LNCAP (cell line): Measurements from ENCODE around the gene E2F2.

ENCODE experiments used
- CTCF ChIP-seq: fragments of 450-650 bp; IDR thresholded peaks from 2 replicates; pipeline ENCODE4 v1.5.1; 2017; ENCODE audit warnings: mild to moderate bottlenecking

The E2F2 gene

DNA sequence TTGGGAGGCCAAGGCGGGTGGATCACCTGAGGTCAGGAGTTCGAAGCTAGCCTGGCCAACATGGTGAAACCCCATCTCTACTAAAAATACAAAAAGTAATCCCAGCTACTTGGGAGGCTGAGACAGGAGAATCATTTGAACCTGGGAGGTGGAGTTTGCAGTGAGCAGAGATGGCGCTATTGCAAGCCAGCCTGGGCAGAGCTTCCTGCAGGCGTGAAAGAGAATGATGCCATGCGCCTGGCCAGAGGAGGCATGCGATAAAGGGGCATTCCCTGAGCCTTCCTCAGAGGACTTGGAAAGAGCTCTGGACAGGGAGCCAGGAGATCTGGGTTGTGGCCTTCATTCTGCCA is 3.2 kb downstream of the E2F2 start:
- TF ChIP-seq CTCF: no peak

GRCh38 chr1:23527366-23527765 is 3.7 kb downstream of the E2F2 start:
- TF ChIP-seq CTCF: no peak

DNA sequence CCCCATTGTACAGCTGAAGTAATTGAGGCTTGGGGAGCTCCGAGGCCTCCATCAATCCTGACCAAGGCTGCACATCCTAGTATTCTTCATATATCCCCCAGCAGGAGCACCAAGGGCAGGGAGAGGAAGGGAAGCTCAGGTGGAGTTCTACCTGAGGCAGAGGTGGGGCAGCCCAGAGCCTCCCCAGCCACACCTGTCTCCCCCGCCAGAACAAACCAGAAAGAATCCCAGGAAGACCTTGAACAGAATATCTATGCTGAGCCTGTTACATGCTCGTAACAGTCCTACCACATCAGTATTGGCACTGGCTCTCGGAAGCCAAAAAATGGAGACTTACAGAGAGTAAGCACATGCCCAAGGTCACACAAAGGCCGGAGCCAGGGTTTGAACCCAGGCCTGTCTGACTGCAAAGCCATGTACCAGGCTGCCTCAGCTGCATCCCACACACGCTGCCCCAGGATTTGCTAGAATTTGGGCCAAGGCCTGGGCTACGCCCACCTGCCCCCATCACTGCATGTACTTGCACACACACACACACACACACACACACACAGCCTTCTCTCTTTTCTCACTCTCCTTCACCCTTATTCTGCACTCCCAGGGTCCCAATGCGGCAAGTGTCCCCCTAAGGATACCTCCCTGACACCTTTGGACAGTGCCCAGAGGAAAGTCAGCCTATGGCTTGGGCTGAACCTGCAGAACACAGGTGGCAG is 4.5 kb downstream of the E2F2 start:
- no peak for TF ChIP-seq CTCF

DNA sequence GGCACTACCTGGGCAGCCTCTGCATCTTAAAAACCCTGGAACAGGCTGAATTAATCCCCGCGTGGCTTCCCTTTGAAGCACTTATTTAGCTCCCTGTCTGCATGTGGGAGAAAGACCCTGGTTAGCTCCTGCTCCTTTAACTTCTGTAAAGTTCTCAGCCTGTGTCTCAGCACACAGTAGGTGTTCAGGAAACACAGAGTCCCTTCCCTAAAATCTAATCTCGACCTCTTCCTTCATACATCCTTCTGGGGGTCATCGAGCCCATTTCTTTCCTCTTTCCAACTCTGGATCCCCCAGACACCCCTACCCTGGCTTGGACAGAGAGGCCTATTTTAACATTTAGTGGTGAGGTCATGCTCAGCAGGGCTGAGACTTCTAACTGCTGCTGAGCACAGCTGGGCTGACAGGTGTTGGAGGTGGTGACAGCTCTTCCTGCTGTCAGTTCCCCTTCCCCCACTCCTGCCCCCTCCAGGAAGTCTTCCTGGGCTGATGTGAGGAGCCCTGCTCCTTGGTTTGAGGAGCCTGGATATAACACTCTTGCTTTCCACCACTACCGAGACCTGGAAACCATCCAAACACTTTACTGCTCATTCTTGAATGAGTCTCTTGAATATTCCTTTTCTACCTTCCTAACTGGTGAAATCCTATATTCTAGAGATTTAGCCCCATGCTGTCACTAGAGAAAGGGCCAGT is 5.3 kb downstream of the E2F2 start:
- no peak for TF ChIP-seq CTCF

GRCh38 chr1:23524716-23525401 is 6.2 kb downstream of the E2F2 start:
- TF ChIP-seq CTCF: no peak

DNA sequence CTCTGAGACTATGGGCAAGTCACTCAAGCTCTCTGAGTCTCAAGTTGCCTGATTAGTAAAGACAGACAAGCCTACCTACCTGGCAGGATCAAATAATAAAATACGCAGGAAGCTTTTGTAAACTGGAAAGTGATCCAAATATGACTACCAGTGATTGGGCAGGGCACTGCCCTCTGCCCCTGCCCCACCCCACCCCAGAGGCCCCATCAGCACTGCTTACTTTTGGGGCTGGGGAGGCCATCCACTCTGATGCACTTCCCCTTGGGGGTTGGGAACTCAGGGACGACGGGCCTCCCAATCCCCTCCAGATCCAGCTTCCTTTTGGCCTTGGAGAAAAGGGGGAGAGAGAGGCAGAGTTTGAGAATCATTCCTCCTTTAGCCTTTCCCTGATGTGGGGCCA is 6.9 kb downstream of the E2F2 start:
- TF ChIP-seq CTCF: no peak

DNA sequence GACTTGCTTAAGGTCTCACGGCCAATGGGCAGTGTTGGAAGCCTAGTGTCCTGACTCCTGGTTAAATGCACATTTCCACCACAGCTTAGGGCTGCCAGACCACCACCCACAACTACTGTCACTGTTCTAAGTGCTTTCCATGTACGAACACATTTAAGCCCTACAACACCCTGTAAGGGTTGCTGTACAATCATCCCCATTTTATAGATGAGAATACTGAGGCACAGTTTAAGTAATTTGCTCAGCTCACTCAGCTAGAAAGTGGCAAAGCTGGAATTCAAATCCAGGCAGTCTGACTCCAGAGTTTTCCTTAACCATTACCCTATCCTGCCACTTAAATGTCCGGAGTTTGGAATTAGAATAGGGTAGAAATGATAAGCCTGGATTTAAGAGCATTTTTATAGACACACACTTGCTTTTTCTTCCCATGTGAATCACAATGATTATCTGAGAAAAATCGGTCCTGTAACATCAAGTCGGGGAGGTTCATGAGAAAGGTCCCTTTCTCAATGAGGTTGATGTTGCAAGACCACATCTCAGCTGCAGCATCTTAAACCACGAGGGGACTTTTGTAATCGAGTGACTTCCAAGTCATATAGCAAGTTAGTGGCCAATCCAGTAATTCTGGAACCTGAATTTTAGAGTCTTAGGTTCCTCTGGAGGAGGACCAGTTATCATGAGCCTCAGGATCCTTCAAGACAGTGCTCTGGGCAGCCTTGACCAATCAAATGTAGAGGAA is 8.6 kb downstream of the E2F2 start:
- no peak for TF ChIP-seq CTCF
